ENCODE results near the gene CIDEB.

DNA sequence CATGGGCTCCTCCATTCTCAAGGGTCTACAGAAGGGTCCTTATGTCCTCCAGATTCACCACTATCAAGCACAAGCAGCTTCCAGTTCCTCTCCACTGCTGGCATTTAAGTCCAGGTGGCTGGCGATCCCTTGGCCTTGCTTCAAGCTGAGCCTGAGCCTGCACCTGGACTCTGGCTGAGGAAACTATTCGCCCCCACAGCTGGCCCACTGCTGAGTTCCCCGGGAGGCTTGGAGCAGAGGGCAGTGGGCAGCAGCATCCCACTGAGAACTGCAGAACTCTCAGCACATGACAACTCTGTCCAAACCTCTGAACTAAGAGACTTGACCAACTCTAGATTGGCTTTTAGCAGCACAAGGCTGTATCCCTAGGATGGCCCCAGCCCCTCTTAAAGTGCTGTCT lies 25.0 kb downstream of the CIDEB start:
- TF ChIP-seq, protein P1, sequence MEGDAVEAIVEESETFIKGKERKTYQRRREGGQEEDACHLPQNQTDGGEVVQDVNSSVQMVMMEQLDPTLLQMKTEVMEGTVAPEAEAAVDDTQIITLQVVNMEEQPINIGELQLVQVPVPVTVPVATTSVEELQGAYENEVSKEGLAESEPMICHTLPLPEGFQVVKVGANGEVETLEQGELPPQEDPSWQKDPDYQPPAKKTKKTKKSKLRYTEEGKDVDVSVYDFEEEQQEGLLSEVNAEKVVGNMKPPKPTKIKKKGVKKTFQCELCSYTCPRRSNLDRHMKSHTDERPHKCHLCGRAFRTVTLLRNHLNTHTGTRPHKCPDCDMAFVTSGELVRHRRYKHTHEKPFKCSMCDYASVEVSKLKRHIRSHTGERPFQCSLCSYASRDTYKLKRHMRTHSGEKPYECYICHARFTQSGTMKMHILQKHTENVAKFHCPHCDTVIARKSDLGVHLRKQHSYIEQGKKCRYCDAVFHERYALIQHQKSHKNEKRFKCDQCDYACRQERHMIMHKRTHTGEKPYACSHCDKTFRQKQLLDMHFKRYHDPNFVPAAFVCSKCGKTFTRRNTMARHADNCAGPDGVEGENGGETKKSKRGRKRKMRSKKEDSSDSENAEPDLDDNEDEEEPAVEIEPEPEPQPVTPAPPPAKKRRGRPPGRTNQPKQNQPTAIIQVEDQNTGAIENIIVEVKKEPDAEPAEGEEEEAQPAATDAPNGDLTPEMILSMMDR (IDR thresholded peaks at IDR 0.05; ENCODE audit: low read length), result no peak
- no peak for TF ChIP-seq EZH2 (optimal IDR thresholded peaks at IDR 0.05; ENCODE audit: low read depth, low read length)
- TF ChIP-seq EZH2phosphoT487 (IDR thresholded peaks at IDR 0.05; ENCODE audit: low read length), result no peak

Data from MM.1S (cell line).